ENCODE measurements around the gene INTS1.

GRCh38 chr7:1455241-1455939 lies 48.8 kb downstream of the INTS1 start:
- TF ChIP-seq CTCF (IDR thresholded peaks at IDR 0.05 in 2 of 3, conservative IDR thresholded peaks at IDR 0.05 in 1 of 3; ENCODE audit: control insufficient read depth in 2 of 3, extremely low read depth in 1 of 3, insufficient read depth in 1 of 3, low read depth in 3 of 3, low read length in 3 of 3) = no peak
- no peak for TF ChIP-seq RCOR1 (conservative IDR thresholded peaks at IDR 0.05; ENCODE audit: low read depth, low read length)

Data from GM12878 (cell line).